Measurements from ENCODE around the gene MAN2A2.

MAN2A2 gene

DNA sequence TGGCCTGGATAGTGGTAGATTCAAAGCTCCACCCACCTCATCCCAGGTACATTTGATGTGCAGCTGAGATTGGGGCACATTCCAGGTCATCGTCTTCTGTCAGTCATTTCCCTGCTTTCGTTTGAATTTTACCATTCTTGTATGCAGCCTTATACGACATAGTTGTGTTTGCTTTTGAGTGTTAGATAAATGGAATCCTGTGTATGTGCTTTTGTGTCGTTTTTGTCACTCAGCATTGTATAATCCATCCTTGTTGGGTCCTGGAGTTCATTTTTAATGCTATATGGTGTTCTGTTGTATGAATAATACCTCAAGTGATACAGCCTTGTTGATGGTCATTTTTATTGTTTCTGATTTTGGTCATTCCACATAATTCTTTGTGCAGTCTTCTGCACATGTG, 58.9 kb downstream of the MAN2A2 start:
- DNase-seq (ENCODE audit: insufficient read length, low spot score) (no peak), FAIRE-seq (no peak)
- TF ChIP-seq, protein P1, sequence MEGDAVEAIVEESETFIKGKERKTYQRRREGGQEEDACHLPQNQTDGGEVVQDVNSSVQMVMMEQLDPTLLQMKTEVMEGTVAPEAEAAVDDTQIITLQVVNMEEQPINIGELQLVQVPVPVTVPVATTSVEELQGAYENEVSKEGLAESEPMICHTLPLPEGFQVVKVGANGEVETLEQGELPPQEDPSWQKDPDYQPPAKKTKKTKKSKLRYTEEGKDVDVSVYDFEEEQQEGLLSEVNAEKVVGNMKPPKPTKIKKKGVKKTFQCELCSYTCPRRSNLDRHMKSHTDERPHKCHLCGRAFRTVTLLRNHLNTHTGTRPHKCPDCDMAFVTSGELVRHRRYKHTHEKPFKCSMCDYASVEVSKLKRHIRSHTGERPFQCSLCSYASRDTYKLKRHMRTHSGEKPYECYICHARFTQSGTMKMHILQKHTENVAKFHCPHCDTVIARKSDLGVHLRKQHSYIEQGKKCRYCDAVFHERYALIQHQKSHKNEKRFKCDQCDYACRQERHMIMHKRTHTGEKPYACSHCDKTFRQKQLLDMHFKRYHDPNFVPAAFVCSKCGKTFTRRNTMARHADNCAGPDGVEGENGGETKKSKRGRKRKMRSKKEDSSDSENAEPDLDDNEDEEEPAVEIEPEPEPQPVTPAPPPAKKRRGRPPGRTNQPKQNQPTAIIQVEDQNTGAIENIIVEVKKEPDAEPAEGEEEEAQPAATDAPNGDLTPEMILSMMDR (IDR thresholded peaks at IDR 0.05; ENCODE audit: insufficient read depth, missing control alignments) = no peak

DNA sequence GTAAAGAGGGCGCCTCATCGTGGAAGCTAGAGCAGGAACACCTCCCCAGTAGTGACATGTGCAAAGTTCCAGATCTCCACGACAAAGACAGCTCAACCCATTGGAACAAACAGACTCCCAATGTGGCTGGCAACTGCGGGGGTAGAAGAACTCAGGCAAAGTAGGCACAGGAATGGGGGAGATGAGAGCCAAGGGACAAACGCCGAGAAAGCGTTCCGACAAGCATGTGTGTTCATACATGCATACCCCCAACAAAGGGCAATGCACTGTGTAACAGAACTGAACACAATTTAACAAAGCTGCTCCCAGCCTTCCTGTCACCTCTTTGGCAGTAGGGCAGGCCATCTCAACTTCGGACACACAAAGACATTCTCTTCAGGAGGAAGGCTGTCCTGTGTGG, 63.2 kb downstream of the MAN2A2 start:
- FAIRE-seq (no peak), DNase-seq (ENCODE audit: insufficient read length, low spot score) (no peak)
- TF ChIP-seq, protein P1 (IDR thresholded peaks at IDR 0.05; ENCODE audit: insufficient read depth, missing control alignments) = no peak

DNA sequence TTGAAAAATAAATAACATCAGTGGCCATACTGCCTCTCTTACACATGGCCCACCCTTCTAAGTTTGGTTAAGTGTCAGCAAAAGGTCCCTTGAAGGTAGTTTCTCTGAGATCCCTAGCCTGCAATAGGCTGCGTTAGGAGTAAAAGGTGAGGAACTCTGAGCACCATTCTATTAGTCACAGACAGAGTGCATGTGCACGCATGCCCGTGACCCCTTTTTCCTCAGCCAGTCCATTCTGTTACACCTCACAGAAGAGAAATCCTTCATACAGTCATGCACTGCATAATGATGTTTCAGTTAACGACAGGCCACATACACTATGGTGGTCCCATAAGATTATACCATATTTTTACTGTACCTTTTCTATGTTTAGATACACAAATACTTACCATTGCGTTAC, 64.1 kb downstream of the MAN2A2 start:
- TF ChIP-seq, protein P1 (IDR thresholded peaks at IDR 0.05; ENCODE audit: insufficient read depth, missing control alignments) = no peak
- DNase-seq (ENCODE audit: insufficient read length, low spot score) (no peak), FAIRE-seq (no peak)

DNA sequence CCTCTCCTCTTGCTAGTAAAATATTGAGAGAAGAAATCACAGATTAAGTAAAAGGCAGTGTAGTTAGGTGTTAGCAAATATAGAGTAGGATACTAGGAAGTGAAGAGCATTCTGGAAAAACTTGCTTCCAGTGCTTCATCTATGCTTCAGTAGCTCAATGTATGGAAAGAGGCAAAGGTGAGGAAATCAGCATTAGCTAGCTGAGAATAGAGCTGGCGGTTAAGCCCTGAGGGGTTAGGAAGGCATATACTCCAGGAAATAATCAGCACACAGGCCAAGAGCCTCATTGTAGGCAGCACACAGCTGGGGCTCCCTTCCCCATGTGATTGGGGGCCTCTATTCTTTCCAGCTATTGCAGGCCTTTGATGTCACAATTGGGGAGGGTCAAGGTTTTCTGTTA, 65.3 kb downstream of the MAN2A2 start:
- FAIRE-seq (no peak), DNase-seq (ENCODE audit: insufficient read length, low spot score) (no peak)
- TF ChIP-seq, protein P1 (IDR thresholded peaks at IDR 0.05; ENCODE audit: insufficient read depth, missing control alignments) = no peak

DNA sequence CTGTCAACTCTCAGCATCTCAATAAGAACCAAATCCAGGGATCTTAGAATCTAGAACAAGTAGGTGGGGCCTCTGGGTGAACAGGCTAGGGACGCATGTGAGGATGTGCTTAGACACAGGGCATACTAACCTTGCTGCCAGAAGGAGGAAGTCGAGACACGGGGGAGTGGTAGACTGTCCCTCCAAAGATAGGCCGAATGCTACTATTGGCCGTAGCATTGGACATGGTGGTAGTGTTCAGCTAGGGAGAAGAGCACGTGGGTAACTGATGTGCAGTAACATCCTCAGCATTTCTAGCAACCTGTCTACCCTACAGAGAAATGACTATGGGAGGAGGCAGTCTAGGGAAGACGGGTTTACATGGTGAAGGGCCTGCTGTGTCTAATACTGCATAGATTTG, 67.2 kb downstream of the MAN2A2 start:
- no peak for FAIRE-seq

DNA sequence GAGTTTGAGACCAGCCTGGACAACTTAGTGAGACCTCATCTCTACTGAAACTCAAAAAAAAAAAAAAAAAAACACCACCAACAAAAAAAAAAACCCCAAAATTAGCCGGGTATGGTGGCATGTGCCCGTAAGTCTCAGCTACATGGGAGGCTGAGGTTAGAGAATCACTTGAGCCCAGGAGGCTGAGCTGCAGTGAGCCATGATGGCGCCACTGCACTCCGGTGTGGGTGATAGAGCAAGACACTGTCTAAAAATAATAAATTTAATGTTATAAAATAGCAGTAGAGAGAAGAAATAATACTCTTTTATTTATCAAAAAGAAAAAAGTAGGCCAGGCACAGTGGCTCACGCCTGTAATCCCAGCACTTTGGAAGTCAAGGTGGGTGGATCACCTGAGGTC, 69.0 kb downstream of the MAN2A2 start:
- TF ChIP-seq, protein P1 (IDR thresholded peaks at IDR 0.05; ENCODE audit: insufficient read depth, missing control alignments) = no peak
- FAIRE-seq = no peak
- DNase-seq (ENCODE audit: insufficient read length, low spot score) = no peak

More for the DNA sequence above, 67.2 kb downstream of the MAN2A2 start:
- no peak for DNase-seq (ENCODE audit: insufficient read length, low spot score)
- TF ChIP-seq, protein P1 (IDR thresholded peaks at IDR 0.05; ENCODE audit: insufficient read depth, missing control alignments) = no peak

All from D721Med (cell line).